ENCODE data around the gene CRYL1.

DNA sequence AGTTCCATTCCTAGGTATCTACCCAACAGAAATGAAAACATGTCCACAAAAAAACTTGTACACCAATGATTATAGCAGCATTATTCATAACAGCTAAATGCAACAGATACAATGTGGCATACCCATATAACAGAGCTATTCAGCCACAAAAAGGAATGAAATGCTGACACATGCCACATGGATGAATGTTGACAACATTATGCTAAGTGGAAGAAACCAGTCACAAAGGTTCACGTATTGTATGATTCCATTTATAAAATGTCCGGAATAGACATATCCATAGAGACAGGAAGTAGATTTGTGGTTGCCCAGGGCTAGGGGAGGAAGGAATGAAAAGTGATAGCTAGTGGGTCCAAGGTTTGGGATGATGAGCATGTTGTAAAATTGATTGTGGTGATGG, 10.8 kb downstream of the CRYL1 start:
- TF ChIP-seq EZH2 (optimal IDR thresholded peaks at IDR 0.05; ENCODE audit: low read depth, low read length) (no peak), EZH2phosphoT487 (IDR thresholded peaks at IDR 0.05; ENCODE audit: low read length) (no peak)
- TF ChIP-seq, protein P1, sequence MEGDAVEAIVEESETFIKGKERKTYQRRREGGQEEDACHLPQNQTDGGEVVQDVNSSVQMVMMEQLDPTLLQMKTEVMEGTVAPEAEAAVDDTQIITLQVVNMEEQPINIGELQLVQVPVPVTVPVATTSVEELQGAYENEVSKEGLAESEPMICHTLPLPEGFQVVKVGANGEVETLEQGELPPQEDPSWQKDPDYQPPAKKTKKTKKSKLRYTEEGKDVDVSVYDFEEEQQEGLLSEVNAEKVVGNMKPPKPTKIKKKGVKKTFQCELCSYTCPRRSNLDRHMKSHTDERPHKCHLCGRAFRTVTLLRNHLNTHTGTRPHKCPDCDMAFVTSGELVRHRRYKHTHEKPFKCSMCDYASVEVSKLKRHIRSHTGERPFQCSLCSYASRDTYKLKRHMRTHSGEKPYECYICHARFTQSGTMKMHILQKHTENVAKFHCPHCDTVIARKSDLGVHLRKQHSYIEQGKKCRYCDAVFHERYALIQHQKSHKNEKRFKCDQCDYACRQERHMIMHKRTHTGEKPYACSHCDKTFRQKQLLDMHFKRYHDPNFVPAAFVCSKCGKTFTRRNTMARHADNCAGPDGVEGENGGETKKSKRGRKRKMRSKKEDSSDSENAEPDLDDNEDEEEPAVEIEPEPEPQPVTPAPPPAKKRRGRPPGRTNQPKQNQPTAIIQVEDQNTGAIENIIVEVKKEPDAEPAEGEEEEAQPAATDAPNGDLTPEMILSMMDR (IDR thresholded peaks at IDR 0.05; ENCODE audit: low read length), result no peak

All from MM.1S (cell line).